GM10266 (cell line): Measurements from ENCODE around the gene ZNF236.

Experiments
- DNase-seq: peaks from one replicate; pipeline ENCODE4 v3.0.0; 2012; ENCODE audit errors: extremely low spot score
- TF ChIP-seq, protein P1 (sequence below): IDR thresholded peaks from 2 replicates; pipeline ENCODE4 v1.5.1; 2012; ENCODE audit warnings: mild to moderate bottlenecking, low read depth; ENCODE audit not compliant: control insufficient read depth, insufficient read depth; ENCODE audit errors: missing control alignments

ZNF236 gene

GRCh38 chr18:76821875-76822505 lies 367 bp upstream of the ZNF236 start:
- TF ChIP-seq, protein P1, sequence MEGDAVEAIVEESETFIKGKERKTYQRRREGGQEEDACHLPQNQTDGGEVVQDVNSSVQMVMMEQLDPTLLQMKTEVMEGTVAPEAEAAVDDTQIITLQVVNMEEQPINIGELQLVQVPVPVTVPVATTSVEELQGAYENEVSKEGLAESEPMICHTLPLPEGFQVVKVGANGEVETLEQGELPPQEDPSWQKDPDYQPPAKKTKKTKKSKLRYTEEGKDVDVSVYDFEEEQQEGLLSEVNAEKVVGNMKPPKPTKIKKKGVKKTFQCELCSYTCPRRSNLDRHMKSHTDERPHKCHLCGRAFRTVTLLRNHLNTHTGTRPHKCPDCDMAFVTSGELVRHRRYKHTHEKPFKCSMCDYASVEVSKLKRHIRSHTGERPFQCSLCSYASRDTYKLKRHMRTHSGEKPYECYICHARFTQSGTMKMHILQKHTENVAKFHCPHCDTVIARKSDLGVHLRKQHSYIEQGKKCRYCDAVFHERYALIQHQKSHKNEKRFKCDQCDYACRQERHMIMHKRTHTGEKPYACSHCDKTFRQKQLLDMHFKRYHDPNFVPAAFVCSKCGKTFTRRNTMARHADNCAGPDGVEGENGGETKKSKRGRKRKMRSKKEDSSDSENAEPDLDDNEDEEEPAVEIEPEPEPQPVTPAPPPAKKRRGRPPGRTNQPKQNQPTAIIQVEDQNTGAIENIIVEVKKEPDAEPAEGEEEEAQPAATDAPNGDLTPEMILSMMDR, result no peak
- DNase-seq, result peak; percentile 89

- no peak for DNase-seq
- TF ChIP-seq, protein P1, result no peak
Observed at GRCh38 chr18:76823161-76823538, 793 bp downstream of the ZNF236 start.

- DNase-seq, result no peak
- TF ChIP-seq, protein P1, result peak; percentile 50
Observed at GRCh38 chr18:76823587-76824011, 1.2 kb downstream of the ZNF236 start.

DNA sequence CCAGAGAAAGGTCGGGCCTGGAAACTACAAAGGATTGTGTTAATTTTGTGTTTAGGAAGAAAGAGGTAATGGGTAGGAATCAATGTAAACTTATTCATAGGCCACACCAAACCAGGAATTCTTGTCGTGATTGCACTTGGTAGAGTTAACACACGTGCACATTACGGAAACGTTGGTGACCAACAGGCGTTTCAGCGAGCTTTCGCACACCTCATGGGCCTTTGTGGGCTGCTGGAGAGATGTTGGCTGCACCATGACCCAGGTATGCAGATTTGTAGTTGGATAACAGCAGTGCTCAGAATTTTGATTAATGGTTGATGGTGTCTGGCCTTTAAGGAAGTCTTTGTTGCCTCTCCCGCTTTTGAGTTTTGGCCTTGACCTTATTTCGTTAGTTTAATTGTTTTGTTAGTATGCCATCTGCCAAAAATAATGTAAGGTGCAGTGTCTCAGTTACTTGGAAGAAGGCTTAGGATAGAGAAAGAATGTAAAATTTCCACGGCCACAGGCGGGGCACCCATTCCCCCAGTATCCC lies 1.9 kb downstream of the ZNF236 start:
- TF ChIP-seq, protein P1, result no peak

GRCh38 chr18:76824754-76825153 lies 2.4 kb downstream of the ZNF236 start:
- no peak for DNase-seq
- TF ChIP-seq, protein P1, result no peak

More for the DNA sequence above, 1.9 kb downstream of the ZNF236 start:
- no peak for DNase-seq

DNA sequence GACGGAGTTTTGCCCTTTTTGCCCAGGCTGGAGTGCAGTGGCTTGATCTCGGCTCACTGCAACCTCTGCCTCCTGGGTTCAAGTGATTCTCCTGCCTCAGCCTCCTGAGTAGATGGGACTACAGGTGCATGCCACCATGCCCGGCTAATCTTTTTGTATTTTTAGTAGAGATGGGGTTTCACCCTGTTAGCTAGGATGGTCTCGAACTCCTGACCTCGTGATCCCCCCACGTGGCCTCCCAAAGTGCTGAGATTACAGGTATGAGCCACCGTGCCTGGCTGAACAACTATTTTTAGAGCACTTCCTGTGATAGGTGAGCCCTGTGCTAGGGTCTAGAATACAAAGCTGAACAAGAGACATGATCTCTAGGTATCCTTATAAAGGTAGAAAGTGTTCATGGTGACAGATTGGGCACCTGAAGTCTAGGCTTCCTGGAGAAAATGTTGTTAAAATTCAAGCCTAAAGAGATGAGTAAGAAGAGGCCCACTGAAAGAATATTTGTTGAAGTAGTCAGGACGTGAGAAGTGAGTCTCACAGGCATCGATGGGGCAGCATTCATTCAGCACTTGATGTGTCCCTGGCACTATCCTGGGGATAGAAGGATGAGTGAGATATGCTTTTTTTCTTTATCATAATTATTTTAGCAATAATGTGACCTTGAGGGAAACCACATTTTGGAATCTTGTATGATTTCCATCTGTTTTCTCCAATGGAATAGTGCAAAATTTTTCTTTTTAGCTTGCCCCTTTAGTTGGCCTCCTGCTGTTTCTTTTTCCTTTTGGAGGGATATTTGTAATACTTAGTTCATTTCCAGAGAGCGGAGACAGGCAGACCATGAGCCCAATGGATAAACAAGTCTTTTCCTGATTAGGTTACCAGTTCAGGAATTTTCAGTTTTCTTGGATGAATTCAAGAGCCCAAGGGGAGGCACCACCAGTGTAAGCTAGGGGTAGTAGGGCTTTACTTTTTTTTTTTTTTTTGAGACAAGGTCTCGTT lies 5.1 kb downstream of the ZNF236 start:
- TF ChIP-seq, protein P1, result no peak
- no peak for DNase-seq

DNA sequence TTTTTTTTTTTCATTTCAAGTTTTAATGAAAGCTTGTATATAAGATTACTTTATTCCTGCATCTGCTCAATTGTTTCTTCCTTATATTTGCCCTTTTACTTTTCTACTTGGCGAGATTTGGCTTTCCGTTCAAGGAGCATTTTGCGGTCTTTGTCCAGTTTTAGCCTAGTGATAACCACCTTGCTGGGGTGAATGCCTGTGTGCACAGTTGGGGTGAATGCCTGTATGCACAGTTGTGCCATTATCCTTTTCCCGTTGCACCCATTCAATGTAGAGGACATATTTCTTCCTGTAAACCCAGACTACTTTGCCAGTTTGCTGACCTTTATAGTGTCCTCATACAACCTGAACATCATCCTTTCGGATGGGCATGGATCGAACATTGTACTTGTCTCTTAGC lies 12.0 kb downstream of the ZNF236 start:
- TF ChIP-seq, protein P1, result no peak

More for the DNA sequence above, 12.0 kb downstream of the ZNF236 start:
- DNase-seq, result no peak
